CD1c-positive myeloid dendritic cell (primary cell): Measurements from ENCODE around the gene RTP3.
A peak's percentile ranks its signal among the peaks of the same experiment; 100 is the strongest.

ENCODE experiments used
- DNase-seq: peaks from one replicate; pipeline ENCODE4 v3.0.0-alpha.2; 2016; ENCODE audit errors: extremely low spot score

RTP3 gene

DNA sequence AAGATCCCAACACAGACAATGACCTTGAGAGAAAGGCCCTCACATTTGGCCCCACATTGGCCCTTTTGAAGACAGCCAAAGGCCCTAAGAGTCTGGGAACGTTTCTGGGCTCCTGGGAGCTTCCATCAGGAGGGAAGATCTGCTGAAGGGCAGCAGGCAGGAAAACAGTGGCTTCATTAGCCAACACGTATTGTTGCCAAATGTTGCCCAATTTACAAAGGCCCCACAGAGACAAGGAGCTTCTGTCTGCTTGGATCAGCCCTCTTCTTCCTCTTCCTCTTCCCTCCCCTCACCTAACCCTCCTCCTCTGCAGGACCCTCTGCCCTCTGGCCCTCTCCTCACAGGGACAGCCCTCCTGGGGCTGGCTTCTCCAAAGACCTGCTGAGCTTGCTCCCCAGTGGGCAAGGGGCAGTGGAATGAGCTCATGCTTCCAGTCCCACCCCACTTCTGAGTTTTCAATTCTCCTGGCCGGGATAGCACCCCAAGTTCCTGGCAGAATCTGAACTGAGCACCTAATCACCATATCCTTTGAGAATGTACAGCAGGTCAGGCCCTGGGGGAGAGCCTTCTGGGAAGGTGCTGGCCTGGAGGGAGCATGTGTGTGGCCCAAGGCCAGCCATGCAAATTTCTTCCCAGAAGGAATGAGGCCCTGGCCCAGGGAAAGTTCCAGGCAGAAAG lies 28.0 kb upstream of the RTP3 start:
- no peak for DNase-seq

DNA sequence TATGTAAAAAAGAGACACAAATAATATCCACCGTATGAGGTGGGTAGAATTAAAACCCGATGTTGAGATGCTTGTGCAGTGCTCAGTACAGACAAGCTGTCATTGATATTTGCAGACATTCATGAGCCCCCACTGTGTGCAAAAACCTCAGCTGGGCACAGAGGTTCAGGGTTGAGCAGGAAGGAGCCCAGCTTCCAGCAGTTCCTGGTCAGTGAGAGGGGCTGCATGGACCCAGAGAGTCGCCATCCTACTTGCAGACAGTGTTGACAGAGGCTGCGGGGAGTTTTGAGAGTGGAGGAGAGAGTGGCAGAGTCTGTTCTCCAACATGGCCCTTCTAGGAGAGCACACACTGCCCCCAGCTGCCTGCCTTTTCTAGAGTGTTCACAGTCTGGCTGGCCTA lies 26.9 kb upstream of the RTP3 start:
- no peak for DNase-seq

DNA sequence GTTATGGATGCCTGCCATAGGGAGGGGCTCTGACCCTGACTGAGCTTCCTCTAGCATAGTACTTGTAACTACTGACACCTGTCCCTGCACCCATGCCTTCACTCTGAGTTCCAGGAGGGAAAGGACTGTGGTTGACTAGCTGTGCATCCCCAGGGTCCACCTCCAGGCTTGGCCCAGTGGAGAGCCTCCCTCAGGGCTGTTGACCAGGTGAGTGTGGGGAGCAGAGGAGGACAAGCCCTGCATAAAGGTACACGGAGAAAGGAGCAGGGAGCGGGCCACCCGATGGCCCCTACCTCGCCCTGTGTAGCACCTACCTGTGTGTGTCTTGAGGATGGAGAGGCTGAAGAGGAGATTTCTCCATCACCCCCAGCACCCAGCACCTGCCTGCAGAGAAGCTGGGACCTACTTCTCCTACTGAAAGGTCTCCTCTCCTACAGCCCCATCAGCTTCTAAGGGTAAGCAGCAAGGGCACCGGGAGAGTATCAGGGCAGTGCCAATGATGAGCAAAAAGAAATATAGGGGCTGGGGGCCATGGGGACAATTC lies 26.3 kb upstream of the RTP3 start:
- no peak for DNase-seq

DNA sequence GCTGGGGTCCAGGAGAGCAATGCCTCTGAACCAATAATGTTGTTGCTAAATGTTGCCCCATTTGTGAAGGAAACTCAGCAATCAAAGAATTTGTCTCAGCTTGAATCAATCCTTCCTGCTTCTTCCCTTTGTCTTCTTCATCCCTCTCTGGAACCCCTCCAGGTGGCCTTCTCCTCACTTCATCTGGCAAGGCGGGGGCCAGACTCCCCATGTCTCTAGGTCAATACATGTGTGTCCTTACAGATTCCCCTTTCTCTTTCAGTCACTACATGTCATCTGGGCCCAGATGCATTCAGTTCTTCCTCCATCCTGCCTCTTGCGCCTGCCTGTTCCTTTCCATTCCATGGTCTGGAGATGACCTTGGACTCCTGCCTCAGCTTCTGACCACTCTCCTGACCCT lies 25.0 kb upstream of the RTP3 start:
- no peak for DNase-seq

DNA sequence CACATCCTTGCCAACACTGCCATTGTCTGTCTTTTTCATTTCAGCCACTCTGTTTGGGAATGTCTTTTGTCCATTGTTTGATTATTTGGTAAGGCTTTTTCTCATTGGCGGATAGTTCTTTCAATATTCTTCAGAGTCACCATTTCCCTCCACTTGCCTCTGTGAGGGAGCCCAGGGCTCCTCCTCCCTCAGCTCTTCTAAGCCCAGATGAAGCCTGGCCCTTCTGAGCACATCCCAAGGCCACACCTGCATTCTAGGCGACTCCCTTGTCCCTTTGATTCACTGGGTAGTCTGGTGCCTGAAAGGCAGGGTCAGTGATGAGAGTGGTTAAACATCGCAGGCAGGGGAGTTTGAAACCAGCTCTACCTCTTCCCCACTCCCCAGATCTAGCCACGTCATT lies 20.6 kb upstream of the RTP3 start:
- no peak for DNase-seq

DNA sequence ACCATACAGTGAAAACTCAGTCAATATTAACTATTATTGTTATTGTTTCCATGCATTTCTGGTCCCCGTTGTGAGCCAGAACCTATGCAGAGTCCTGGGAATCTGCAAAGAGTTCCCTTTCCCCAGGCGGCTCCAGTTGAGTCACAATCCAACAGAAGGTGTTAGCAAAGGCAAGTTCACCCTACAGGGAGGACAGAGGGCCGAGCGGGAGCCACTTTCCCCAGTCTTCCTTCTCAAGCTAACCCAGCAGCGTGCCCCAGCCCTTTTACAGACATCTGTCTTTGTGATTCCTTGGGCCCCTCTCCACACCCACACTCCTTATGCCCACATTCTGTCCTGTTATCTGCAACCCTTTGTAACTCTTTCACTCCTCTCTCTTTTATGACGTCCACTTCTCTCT lies 20.0 kb upstream of the RTP3 start:
- DNase-seq, result no peak

DNA sequence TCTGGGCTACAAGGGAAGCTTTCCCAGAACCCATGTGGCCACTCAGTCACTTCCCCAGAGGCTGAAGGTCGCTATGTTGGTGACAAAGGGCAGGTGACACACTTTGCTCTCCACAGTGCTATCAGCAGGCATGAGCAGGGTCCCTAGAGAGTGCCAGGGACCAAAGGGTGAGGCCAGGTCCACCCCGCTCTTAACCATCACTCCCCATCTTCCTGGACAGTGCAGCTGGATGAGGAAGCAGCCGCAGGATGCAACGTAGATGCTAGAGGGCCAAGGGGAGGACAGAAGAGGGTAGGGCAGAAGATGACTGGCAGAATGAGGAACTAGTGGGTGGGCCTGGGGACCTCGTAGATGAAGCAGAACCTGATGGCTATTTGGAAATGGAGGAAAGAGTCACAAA lies 19.4 kb upstream of the RTP3 start:
- peak; percentile 16 for DNase-seq

DNA sequence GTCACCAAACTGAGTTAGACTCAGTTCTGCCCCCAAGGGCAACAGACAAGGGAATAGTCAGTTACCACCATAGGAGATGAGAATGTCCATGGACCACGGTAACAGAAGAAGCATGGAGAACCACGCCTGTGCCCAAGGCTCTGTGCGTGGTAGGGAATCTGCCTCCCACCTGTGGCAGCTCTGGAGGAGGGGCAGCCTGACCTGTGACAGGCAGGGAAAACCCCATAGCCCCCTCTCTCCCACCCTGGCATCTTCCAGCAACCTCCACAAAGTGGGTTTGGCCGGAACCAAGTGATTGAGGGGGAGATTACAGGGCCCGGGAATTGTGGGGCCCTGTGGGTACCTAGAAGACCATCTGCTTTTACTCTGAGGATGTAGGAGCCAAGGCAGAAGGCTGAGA lies 18.8 kb upstream of the RTP3 start:
- no peak for DNase-seq

- DNase-seq, result no peak
Measured at GRCh38 chr3:46479696-46480095, 18.1 kb upstream of the RTP3 start.

DNA sequence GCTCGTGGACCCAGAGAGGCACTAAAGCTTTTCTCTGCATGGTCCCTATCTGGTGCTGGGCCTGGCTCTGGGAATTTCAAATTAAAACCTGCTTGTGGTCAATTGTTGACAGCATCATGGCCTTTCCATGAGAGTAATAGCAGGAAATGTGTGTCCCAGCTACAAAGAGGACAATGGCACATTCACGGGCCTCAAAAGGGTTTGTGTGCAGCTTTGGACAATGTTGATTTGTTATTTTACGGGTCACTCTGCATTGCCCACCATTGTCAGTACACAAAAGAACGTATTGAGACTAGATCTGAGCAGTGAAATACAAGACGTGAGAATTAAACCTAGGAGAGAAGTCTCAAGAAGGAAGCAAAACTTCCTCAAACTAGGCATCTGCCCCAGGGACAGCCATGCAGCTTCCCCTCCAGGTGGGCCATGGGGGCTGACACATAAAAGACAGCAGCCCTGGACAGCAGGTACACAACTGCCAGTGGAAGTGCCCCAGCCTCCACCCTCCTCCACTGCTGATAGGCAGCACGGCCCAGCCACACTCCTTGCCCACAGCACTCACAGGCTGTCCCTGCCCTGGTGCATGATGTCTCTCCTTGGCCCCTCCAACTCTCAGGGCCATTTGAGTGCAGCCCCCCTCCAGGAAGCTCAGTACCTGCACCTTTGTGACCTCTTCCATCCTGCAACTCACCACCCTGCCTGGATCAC lies 17.1 kb upstream of the RTP3 start:
- DNase-seq, result no peak

DNA sequence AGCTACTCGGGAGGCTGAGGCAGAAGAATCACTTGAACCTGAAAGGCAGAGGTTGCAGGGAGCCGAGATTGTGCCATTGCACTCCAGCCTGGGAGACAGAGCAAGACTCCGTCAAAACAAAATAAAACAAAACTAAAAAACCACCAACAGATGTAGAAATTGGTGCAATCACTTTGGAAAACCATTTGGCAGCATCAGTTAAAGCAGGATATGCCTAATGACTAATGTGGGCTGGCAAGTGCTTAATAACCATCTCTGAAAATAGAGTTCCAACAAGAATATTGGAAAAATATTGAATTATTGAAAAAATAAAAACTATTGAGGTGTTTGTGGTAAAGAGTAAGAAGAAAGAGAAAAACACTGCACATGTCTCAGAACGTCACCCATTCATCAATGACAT lies 16.1 kb upstream of the RTP3 start:
- DNase-seq, result no peak

DNA sequence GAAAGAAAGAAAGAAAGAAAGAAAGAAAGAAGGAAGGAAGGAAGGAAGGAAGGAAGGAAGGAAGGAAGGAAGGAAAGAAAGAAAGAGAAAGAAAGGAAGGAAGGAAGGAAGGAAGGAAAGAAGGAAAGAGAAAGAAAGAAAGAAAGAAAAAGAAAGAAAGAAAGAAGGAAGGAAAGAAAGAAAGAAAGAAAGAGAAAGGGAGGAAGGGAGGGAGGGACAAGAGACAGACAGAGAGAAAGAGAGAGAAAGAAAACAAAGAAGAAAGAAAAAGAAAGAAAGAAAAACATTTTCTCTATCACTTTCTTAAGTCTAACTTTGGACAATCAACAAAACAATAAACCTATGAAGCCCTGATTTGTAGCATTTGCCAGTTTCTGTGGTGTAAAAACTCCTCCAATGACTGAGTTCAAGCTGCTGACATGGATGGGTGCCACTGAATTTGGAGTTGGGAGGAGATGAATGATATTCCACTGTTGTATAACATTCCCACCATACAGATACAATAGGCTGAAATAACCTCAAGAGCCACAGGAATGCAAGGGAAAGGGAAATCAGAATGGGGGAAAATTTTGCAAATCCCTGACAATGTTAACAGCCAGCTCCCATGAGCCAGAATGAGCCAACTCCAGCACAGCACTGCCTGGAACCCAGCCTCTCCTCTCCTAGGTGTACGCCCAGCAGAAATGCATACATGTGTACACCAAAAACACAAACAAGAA lies 15.0 kb upstream of the RTP3 start:
- DNase-seq, result no peak

GRCh38 chr3:46483825-46484224 lies 14.0 kb upstream of the RTP3 start:
- no peak for DNase-seq

DNA sequence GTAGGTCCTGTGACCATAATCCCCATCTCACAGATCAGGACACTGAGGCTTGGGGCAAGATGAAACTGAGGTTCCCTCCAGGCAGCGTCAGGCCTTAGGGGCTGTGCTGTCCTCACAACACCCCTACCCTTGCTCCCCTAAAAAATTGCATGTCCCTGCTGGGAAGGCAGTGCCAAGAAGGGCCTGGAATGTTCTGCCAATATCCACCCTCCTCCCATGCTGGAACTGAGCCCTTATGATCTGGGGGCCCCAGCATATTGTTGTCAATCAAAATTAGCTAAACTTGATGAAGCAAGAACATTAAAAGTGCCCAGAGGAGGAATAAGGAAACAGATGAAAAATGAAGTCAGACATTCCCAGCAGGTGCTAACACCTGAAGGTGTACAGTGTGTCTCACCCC lies 13.4 kb upstream of the RTP3 start:
- DNase-seq, result no peak

GRCh38 chr3:46484911-46485778 lies 12.6 kb upstream of the RTP3 start:
- DNase-seq, result no peak

- DNase-seq, result no peak
Measured at GRCh38 chr3:46485779-46486175, 12.0 kb upstream of the RTP3 start.

- peak; percentile 91 for DNase-seq
Measured at GRCh38 chr3:46488735-46489361, 8.9 kb upstream of the RTP3 start.

DNA sequence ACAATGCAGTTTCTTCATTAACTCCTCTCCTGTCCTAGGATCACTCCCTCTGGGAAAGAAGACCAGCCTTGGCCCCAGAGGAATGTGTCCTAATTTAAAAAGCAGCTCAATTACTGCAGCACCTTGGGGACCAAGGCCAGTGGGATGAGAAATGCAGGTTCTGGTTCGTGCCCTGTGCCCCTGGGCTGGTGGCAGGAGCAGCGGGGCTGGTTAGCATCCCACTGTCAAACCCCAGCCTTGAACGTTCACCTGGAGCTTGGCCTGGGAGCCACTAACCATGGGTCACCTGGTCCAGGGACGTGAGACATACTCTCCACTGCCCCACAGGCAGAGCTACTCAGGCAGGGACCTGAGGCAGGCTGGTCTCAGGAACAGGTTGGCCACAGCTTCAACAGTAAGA lies 8.4 kb upstream of the RTP3 start:
- DNase-seq, result no peak

DNA sequence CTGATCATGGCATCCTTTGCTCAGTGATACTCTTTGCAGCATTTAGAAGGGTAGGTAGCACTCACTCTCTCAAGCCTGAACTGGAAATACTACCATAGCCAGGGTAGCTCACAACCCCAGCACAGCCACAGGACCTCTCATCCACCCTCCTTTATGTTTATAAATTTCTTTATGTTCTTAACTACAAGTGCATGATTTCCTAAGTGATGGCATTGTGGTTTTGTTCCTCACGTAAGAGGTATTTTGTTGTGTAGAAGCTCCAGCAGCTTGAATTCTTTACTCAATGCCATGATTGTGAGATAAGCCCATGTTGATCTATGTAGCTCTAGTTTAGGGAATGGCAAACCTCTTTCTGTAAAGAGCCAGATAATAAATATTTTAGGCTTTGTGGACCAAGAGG lies 7.9 kb upstream of the RTP3 start:
- no peak for DNase-seq

- DNase-seq, result no peak
Measured at GRCh38 chr3:46490338-46491084, 7.3 kb upstream of the RTP3 start.
